GM18870 (cell line): ENCODE data around the gene TCF12.

Experiments used
- ATAC-seq: cut with Tn5 transposase; IDR thresholded peaks from one replicate; pipeline ENCODE4 v1.9.1; 2021; ENCODE audit warnings: moderate library complexity; ENCODE audit not compliant: unreplicated experiment

TCF12 gene

GRCh38 chr15:57327985-57328471 lies 409.6 kb downstream of the TCF12 start:
- ATAC-seq, result no peak

DNA sequence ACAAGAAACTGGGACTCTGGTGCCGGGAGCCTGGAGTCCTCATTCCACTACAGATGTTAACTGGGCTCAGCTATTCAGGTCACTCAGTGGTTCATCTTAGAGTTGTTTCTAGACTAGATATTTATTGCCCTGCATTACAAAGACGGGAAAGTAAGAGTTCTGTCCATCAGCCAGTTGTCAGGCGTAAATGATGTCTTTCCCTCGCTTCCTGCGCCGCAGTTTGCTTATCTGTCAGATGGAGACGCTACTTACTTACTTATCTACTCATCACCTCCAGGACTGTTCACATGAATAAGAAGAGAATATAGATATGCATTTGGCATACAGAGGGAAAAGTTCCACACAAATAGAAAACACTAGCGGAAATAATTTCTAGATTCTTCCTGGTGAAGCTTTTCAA lies 410.0 kb downstream of the TCF12 start:
- ATAC-seq, result no peak

DNA sequence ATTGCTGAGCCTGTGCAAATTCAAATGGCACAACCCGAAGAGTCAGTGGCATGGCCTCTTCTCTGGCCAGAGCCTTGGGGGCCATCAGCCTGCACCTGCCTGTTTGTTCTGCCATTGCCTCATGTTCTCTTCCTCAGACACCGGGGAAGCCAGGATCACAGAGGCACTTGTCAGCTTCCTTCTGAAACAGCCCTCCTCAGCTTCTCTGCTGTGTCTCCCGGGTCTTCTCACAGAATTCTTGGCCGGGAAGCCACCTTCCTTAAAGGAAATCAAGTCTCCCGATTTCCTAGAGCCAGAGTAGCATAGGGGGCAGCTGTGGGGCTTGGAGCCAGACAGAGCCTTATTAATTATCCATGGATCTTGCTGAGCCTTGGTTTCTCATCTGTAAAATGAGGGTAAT lies 410.5 kb downstream of the TCF12 start:
- ATAC-seq, result no peak

DNA sequence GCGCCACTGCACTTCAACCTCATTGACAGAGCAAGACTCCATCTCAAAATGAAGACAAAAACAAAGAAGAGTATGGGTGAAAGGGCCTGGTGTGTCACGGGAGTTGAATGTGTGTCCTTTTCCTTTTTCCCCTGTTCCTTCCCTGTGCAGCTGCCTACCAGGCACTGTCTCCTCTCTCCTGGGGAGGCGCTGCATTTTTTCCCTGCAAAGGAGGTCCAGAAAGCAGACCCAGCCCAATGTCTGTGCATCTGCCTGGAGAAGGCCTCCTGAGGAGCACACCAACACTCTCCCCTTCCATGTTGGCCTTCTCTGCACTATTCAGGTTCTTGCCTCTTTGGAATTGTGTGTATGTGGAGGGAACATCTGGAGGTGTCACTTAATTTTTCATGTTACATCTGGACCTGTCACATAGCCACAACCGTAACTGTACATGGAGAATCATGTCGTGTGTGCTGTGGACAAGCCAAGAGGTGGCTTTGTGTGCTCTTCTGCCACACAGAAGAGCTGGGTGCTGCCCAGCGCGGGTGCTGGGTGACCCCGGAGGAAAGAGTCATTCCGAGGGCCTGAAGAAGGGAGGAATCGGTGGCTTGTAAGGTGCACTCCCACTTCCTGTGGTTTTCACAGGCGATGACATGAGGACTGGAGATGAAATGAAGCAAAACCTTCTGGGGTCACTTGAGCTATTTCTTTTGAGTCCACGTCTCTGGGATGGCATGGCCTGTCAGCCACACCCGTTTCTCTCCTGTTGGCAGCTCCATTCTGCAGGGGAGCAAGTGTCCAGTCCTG lies 411.3 kb downstream of the TCF12 start:
- ATAC-seq, result no peak

DNA sequence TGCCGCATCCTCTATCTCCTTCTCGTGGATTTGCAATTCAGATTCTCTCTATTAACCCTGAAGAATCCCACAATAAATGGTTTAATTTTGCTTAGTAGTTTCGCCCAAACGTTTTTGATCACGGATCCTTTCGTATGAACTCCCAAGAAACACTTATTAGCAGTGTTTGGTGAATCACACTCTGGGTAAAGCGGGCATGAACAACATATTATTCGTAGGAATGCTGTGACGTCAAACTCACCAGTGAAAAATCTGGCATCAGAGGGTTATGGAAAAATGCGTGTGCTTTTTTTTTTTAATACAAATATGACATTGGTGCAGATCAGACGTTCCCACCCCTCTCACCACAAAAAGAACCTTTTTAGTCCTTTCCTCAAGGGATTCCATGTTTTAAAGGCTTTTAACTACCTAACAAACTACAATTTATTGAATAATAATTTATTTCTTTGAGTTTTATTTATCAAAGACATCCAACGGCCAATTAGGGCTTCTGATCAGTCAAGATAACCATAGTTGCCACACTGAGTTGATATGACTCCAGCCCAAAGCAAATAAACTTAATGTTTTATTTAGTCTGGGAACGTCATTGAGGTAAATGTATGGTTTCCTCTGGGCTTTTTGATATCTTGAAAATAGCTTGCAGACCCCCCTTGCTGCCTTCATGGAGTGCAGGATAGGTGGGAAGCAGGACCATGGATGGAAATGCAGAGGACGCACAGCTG lies 412.3 kb downstream of the TCF12 start:
- ATAC-seq, result no peak

DNA sequence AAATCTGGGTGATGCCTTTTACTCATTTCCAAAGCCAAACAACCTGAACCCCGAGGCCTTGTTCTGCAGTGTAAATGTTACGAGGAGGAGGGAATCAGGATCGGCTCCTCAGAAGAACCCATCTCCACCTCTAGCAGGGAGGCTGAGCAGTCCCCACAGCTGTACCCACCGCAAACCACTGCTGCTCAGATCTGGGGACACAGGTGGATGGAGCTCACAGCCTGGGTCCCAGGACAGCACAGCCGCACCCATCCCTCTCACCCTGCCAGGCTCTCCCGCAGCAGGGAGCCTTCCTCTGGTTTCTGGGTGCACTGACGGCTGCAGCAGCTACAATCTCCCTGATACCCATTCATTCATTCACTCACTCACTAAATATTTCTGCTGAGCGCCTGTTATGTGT lies 413.9 kb downstream of the TCF12 start:
- ATAC-seq, result no peak

DNA sequence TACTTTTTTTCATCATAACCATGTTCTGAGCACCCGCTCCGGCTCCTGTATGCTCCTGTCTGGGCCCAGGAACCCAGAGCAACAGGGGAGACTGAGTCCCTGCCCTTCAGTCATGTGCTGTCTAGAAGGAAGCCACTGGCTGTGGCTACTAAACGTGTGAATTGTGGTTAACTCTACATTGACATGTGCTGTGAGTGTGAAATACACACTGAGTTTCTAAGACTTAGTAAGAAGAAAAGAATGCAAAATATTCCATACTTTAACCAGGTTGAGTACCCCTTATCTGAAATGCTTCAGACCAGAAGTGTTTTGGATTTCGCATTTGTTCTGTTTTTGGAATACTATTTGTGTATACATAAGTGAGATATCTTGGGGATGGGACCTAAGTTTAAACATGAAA lies 415.0 kb downstream of the TCF12 start:
- ATAC-seq, result no peak

DNA sequence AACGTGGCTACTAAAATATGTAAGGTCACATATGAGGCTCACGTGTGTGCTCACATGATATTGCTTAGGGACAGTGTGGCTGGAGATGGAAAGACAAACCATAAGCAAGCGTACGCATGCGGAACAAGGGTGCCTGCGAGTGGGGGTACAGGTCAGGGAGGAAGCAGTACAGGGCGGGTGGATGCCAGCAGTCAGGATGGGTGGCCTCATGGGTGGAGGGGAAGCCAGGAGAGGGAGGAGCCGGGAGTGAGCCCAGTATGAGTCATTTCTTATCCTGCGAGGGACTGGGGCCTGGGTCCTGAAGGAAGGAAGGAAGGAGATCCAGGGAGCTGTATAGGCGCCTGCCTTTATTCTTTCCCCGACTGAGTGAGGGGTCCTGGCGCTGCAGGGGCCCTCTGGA lies 415.8 kb downstream of the TCF12 start:
- ATAC-seq, result no peak

GRCh38 chr15:57335293-57335715 lies 416.9 kb downstream of the TCF12 start:
- no peak for ATAC-seq

- no peak for ATAC-seq
Measured at GRCh38 chr15:57335719-57336118, 417.3 kb downstream of the TCF12 start.

GRCh38 chr15:57337868-57338411 lies 419.5 kb downstream of the TCF12 start:
- ATAC-seq, result no peak

- no peak for ATAC-seq
Measured at GRCh38 chr15:57339321-57339720, 420.9 kb downstream of the TCF12 start.
